Measurements from ENCODE around the gene ANO1.

The ANO1 gene

GRCh38 chr11:70170596-70171210 lies 92.6 kb downstream of the ANO1 start:
- no peak for DNase-seq

- DNase-seq = no peak
Measured at GRCh38 chr11:70173018-70173417, 94.9 kb downstream of the ANO1 start.

- no peak for DNase-seq
Measured at GRCh38 chr11:70174547-70175235, 96.6 kb downstream of the ANO1 start.

DNA sequence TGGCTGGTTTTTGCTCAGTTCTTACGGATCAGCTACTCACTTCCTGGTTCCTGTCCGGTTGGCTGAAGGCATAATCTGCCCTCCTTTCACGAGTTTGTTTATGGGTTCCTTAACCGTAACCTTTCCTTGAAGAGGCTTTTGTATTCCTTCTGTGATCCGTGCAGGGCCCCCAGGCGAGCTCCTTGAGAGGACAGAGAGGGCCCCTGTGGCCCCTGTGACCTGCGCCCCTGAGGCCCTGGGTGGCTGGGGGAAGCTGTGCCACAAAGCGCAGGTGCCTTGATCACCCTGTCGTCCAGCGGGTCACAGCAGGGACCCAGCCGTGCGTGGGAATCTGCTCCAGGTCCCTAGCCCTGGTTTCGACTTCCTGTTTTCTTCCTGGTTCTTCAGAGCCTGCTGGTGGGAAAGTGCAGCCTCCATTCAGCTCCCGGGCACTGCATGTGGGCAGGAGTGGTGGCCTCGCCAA lies 97.2 kb downstream of the ANO1 start:
- DNase-seq = no peak

- peak; percentile 95 for DNase-seq
Measured at GRCh38 chr11:70176940-70177689, 99.0 kb downstream of the ANO1 start.

- DNase-seq = no peak
Measured at GRCh38 chr11:70180906-70181305, 102.8 kb downstream of the ANO1 start.

DNA sequence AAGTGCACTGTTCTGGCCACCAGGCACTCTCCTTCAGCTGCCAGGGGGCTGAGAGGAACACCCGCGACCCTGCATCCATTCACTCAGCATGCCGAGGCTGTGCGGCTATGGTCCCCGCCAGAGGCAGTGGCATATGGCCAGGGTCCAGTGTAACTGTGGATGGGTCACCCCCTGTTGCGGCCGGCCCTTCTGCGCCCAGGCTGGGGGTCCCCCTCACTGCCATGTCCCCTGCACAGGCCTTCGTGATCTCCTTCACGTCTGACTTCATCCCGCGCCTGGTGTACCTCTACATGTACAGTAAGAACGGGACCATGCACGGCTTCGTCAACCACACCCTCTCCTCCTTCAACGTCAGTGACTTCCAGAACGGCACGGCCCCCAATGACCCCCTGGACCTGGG lies 104.1 kb downstream of the ANO1 start:
- no peak for DNase-seq

- no peak for DNase-seq
Measured at GRCh38 chr11:70183032-70183431, 104.9 kb downstream of the ANO1 start.

DNA sequence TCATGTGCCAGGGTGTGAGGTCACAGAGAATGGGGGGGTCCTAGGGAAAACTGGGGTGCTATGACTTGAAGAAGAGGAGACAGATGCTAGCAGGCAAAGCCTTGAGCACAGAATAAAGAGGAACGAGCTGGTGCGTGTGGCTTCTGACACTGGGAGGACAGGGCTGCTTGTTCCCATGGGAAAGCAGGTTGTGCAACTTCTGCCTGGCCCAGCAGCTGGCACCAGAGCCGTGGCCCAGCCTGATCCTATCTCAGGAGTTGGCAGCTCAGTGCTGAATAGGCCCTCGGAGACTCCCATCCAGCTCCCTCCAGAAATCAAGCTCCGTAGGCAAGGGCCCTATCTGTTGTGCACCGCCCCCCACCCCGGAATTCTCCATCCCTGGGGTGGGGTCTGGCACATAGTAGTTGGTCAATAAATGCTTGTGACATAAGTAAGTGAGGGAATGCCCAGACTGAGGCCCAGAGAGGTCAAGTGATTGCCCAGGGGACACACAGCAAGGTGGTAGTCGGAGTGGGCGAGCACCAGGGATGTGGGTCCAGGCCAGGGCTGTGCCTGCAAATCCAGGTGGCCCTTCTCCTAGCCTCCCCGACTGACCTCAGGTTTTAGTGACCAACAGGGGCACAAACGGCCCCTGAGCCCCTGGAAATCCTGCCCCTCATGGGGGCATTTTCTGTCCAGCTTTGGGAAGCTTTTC lies 105.5 kb downstream of the ANO1 start:
- DNase-seq = no peak

DNA sequence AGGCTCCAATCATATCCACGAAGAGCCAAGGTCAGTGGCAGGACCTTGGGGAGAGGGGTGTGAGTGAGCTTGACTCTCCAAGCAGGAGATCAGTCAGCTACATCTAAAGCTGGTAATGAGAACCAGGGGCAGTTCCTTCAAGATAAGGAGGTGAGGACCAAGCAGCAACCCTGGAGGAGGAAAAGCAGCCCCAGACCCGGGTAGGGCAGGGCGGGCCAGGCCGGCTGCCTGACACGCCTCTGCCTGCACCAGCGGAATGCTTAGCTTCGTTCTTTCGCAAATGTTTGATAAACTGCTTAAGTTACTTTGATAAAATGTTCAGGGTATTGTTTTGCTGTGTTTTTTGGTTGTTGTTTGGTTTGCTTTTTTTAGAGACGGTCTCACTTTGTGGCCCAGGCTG lies 106.3 kb downstream of the ANO1 start:
- DNase-seq = no peak

DNA sequence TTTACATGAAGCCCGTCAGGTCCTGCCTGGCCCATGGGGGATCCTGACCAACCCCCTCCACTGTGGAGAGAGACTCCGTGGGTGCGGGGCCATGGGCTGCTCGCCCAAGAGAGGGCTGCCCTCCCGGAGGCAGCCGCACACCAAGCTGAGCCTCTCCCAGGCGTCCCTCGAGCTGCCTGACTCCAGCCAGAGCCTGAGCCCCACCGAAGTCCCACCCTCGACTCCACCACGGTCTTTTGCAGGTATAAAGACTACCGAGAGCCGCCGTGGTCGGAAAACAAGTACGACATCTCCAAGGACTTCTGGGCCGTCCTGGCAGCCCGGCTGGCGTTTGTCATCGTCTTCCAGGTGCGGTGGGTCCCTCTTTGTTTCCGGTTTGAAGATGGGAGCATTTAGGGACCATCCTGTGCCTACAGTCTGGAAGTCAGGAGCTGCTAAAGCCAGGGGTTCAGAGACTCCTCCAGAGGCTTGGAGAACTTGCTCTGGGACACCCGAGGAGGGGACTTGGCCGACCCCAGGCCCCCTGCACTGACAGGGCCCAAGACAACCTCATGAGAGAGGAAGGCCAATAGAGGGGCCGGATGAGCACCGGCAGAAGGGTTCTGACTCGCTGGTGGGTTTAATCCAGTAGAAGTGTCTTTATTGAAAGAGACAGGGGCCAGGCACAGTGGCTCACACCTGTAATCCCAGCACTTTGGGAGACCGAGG lies 107.4 kb downstream of the ANO1 start:
- DNase-seq = no peak

- DNase-seq = no peak
Measured at GRCh38 chr11:70186420-70186819, 108.3 kb downstream of the ANO1 start.

GRCh38 chr11:70186936-70187335 lies 108.8 kb downstream of the ANO1 start:
- DNase-seq = no peak

DNA sequence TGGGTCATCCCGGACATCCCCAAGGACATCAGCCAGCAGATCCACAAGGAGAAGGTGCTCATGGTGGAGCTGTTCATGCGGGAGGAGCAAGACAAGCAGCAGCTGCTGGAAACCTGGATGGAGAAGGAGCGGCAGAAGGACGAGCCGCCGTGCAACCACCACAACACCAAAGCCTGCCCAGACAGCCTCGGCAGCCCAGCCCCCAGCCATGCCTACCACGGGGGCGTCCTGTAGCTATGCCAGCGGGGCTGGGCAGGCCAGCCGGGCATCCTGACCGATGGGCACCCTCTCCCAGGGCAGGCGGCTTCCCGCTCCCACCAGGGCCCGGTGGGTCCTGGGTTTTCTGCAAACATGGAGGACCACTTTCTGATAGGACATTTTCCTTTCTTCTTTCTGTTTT lies 109.7 kb downstream of the ANO1 start:
- DNase-seq = no peak

DNA sequence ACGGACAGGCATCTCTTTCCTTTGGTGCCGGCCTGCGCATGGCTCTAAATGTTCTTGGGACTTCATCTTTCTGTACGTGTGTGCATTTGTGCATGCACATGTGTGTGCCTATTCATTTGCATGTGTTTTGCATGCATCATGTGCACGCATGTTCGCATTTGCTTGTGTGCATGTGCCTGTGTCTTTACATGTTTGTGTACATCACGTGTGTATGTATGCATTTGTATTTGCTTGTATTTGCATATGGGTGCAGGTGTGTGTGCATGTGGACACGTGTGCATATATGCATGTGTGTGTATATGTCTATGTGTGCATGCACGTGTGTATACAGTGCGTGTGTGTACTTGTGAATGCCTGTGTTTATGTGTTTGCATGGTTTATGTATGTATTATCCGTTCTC lies 111.5 kb downstream of the ANO1 start:
- DNase-seq = no peak

GRCh38 chr11:70191495-70192140 lies 113.5 kb downstream of the ANO1 start:
- peak; percentile 87 for DNase-seq

- DNase-seq = no peak
Measured at GRCh38 chr11:70192666-70193410, 114.7 kb downstream of the ANO1 start.

GRCh38 chr11:70193411-70194292 lies 115.5 kb downstream of the ANO1 start:
- no peak for DNase-seq

DNA sequence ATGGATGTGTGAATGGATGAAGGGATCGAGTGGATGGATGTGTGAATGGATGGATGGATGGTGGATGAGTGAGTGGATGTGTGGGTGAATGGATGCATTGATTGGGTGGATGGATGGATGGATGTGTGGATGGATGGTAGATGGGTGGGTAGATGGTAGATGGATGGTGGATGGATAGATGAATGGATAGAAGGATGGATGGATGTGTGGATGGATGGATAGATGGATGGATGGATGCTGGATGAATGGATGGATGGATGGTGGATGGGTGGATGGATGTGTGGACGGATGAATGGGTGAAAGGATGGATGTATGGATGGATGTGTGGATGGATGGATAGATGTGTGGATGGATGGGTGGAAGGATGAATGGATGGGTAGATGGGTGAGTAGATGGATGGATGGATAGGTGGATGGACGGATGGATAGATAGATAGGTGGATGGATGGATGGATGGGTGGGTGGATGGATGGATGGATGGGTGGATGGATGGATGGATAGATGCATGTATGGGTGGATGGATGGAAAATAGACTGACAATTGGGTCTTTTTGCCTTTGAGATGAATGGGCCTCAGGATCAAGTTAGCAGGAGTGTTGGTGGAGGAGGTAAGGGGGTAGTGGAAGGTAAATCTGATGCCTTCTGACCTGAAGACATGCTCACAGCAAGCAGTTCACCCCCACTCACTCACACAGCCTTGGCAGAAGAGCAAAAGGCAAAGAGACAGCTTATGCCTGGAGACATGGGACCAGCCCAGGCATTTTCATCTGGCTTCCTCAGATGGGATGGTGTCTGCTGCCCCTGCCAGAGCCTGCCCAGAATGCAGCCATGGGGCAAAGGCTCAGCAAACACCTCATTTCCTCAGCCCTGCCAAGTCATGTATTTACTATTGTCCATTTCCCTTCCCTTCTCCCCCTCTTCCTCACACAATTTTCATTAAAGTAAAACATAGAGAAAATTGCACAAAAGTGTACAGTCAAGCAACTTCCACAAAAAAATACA lies 117.0 kb downstream of the ANO1 start:
- DNase-seq = no peak
